Adrenal gland (tissue), 5 donors: ENCODE data around the gene CCN5.

ENCODE experiments used
- POLR2A ChIP-seq, 2 donors: fragments of 450-650 bp; IDR thresholded peaks; one replicate each; pipeline ENCODE4 v1.6.1; 2017; ENCODE audit warnings: antibody characterized with exemption in 2 of 2, mild to moderate bottlenecking in 2 of 2, moderate library complexity in 1 of 2
- TF ChIP-seq, protein P1 (sequence below), 6 experiments: fragments of 450-650 bp in 4 of 6; fragments of 200-600 bp in 2 of 6; sonication (generic) in 1 of 6; IDR thresholded peaks; 1 replicate in 5 of 6; 2 replicates in 1 of 6; pipeline versions ENCODE4 v1.5.1 to v1.8.0; 2016 to 2021; ENCODE audit warnings: antibody characterized with exemption in 6 of 6, mild to moderate bottlenecking in 2 of 6, moderate library complexity in 1 of 6
- donor health status: DM: no; HTN: no; CAD: no.

DNA sequence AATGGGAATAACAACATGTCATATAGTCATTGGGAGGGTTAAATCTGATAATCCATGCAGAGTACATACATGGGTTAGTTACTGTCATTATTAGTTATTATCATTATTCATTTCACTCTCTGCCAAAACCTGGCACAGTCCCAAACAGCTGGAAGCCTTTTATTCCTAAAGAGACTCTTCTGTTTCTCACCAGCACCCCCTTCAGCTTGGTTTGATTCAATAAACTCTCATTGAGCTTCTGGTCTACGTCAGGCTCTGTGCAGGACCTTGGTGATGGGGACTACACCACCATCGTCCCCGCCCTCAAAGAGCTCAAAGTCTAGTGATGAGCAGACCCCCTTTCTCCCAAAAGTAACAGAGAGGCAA, 32.8 kb downstream of the CCN5 start:
- TF ChIP-seq, protein P1, sequence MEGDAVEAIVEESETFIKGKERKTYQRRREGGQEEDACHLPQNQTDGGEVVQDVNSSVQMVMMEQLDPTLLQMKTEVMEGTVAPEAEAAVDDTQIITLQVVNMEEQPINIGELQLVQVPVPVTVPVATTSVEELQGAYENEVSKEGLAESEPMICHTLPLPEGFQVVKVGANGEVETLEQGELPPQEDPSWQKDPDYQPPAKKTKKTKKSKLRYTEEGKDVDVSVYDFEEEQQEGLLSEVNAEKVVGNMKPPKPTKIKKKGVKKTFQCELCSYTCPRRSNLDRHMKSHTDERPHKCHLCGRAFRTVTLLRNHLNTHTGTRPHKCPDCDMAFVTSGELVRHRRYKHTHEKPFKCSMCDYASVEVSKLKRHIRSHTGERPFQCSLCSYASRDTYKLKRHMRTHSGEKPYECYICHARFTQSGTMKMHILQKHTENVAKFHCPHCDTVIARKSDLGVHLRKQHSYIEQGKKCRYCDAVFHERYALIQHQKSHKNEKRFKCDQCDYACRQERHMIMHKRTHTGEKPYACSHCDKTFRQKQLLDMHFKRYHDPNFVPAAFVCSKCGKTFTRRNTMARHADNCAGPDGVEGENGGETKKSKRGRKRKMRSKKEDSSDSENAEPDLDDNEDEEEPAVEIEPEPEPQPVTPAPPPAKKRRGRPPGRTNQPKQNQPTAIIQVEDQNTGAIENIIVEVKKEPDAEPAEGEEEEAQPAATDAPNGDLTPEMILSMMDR (IDR thresholded peaks at IDR 0.05): no peak
- no peak for TF ChIP-seq POLR2A (IDR thresholded peaks at IDR 0.05)
